GM21737 (cell line): ENCODE results near the gene SIRT3.
A peak's percentile ranks its signal among the peaks of the same experiment; 100 is the strongest.
"Not testable (repeated sequence)": the region's sequence is repeated elsewhere in the genome, so short reads cannot be mapped to it uniquely, and the experiment has no call there.

ENCODE experiments used
- ATAC-seq: cut with Tn5 transposase; IDR thresholded peaks from one replicate; pipeline ENCODE4 v1.9.1; 2021; ENCODE audit warnings: mild to moderate bottlenecking, moderate library complexity; ENCODE audit not compliant: unreplicated experiment

SIRT3 gene

DNA sequence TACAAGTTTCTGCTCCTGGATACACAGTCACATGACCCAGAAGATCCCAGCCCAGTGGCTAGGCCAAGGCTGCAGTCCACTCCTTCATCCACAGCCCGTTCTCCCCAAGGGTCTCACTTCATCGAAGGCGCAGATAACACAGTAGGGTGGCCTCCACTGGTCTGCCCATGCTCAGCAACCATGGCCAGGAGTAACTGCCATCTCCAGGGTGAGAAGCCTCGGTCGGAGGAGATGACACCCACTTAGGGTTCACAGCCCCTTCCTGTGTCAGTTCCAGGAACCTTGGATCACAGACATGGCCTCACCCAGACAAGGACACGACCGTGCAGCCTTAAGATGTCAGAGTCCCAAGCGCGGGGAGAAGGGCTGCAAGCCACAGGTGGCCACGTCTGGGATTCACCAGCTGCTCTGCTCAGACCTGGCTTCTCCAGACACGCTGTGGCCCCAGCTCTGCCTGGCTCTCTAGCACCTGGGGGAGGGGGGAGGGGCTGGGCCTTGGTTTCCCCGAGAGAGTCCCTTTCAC, 31.5 kb downstream of the SIRT3 start:
- ATAC-seq, result no peak

DNA sequence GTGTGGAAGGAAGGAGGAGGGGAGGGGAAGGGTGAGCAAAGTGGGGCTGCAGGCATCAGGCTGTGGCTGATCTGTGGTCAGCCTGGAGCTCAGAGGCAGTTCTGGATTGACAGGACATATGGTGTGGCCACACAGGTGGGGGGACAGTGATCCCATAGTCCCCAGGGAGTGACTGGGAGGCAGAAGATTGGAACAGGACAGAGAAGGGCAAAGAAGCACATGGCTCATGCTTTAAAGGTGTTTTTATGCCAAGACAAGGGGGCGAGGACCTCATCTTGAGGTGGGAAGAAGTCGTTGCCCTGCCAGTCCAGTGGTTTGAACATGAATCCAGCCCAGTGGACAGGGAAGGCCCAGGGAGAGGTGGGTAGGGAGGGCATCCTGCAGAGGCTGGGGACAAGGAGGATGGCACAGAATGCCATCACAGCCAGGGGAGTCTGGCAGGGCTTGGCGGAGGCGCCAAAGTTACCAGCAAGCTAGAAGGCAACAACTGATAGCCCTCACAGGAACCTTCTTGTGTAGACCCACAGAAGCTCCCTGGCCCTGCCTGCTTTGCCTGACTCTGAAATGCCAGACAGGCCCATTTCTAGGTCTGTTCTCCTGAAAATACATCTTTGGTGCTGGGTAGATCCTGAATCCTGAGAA, 32.1 kb downstream of the SIRT3 start:
- no peak for ATAC-seq

DNA sequence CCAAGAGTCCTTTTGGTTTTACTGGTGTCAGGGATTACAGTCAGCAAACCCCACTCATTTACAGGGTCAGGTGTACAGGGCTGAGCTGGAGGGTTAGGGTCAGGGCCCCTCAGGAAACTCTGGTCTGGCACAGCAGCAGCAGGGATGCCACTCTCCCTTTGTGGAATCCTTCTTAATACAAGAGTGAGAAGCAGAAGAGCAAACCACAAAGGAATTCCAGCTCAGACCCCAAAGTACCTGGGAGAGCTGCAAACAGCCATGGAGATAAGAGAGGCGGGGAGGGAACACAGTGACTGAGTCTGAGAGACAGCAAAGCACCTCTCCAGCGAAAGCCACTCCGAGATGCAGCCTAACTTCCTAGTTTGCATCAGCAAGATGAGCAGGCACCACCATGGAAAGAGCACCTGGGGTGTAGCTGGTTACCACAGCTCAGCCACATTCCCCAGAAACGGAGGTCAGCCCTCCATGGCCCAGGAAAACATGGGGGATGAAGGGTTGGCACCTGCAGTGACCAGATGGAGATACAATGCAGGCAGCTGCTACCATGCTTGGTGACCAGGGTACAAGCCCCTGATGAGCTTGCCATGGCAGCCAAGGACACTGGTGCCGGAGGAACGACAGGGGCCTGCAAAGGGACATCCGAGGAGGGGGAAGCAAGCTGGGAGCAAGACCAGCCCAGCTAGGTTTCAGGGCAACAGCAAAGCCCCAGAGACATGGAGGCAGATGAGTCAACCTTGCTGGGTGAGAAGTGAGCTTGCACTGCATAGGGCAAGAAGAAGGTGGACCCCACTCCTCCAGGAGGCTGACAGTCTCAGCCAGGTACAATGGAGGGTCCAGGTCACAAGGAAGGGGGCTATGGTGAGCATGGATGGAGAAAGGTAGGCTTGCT, 32.8 kb downstream of the SIRT3 start:
- ATAC-seq, result no peak

DNA sequence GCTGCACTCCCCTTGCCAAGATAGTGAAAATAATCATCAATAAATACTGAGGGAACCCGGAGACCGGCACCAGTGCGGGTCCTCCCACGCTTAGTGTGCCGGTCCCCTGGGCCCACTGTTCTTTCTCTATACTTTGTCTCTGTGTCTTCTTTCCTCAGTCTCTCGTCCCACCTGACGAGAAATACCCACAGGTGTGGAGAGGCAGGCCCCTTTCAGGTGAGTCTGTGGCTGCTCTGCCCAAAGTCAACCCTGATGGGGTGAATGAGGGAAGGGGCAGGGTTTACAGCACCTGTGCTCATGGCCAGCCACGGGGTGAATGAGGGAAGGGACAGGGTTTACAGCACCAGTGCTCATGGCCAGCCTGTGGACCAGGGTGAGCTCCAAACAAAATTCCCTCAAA, 33.7 kb downstream of the SIRT3 start:
- no peak for ATAC-seq

DNA sequence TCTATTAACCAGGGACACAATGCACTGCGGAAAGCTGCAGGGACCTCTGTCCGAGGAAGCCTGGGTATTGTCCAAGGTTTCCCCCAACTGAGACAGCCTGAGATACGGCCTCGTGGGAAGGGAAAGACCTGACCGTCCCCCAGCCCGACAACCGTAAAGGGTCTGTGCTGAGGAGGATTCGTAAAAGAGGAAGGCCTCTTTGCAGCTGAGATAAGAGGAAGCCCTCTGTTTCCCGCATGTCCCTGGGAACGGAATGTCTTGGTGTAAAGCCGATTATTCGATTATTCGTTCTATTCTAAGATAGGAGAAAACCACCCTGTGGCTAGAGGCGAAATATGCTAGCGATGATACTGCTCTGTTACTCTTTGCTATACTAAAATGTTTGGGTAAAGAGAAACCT, 34.2 kb downstream of the SIRT3 start:
- ATAC-seq, result no peak

DNA sequence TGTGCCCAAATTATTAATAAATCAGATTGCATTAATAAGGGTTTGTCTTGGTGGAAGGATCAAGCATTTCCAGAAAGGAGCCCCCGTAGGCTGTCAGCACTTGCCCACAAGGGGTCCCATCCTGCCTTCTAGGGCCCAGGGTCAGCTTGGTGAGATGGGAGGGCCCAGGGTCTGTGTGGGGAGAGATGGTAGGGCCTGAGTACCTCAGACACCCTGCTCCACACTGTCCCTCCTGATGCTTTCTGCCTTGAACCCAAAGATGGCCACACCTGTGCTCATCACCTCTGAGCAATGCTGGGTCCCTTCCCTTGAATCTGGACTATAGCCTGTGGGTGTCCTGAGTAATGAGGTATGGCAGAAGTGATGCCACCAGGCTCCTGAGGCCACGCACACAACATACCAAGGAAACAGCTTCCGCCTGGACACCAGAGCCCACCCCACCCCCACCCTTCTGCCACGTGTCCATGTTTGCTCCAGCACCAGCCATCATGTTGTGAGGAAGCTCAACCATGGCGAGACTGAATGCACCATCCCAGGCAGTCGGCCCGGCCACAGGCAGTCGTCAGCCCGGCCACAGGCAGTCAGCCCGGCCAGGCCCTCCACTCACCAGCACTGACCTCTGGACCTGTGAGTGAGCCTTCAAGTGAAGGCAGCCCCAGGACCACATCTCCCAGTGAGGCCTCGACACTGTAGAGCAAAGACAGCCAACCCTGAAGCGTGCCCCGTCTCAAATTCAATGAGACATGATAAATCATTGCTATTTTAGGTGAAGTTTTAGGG, 35.7 kb downstream of the SIRT3 start:
- ATAC-seq, result no peak

DNA sequence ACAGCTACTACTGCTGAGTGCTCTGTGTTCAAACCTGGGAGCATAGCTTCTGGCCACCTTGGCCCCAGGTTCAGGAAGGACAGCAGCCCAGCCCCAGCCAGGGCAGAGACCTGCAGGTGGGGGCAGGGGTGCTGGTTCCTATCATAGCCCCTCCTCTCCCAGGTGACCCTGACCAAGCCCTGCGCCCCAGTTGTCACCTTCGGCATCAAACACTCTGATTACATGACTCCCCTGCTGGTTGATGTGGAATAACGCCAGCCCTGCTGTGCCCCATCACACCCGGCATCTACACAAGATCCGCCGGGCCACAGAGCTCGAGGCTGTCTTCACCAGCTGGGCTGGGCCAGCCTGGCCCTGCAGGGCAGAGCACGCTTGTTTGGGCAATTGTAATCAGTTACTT, 36.4 kb downstream of the SIRT3 start:
- no peak for ATAC-seq

DNA sequence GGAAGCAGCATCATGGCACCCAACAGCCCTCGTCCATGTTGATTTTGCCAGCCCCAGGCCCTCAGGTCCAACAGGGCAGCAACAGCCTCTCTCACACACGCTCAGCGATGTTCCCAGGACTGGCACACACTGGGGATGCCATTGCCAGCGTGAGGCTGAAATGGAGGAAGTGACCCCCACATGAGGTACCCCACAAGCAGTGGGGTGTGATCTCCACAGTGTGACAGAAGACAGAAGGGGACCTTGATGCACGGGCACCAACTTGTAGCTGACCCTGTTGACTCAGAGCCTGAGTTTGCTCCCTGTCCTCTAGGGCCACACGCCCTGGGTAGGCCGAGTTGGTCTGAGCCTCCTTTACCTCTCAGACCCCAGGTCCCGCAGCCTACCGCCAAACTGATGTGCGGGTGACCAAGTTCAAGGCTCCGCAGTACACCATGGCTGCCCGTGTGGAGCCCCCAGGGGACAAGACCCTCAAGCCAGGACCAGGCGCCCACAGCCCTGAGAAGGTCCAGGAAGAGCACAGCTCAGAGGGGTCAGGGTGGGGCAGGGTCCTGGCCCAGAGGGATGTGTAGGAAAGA, 37.0 kb downstream of the SIRT3 start:
- ATAC-seq, result no peak

DNA sequence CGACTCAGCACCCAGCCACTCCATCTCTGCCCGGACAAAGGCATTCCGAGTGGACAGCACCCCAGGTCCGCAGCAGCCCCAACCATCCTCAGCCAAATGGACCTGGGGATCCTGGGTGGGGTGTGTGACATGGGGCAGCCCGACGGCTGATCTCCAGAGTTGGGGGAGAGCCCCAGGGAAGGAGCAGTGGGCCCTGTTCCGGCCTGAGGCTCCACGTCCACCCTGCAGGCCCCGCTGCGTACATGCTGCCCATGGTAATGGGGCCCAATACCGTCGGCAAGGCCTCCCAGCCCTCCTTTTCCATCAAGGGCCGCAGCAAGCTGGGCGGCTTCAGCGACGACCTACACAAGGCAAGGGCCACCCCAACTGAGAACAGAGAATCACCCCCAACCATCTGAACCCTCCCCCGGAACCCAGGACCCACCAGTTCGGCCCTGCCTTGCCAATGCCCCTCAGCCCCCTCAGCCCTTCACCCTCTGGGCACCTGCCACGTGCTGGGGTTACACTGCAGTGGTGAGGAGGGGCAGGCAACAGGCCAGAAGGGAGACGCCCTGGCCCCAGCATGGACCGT, 37.8 kb downstream of the SIRT3 start:
- ATAC-seq, result no peak

DNA sequence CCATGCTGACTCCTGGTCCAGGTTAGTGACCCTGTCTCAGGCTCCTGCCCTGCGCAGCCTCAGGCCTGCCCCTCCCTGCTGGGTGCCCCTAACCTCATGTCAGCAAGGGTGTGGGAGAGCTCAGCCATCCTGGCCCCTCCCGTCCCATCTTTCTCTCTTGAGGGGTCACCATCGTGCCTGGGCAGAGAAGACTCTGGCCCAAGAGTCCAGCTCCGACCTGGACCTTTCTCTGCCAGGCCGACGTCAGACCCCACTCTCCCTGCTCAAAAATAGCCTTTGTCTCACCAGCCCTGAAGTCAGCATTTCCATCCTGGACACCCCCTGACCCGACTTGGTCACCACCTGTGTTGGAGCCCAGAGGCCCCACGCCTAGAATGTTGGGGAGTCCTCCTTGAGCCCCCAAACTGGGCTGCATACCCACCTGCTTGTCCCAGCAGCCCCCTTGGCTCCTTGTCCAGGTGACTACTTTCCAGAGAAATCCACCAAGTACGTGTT, 38.4 kb downstream of the SIRT3 start:
- no peak for ATAC-seq

DNA sequence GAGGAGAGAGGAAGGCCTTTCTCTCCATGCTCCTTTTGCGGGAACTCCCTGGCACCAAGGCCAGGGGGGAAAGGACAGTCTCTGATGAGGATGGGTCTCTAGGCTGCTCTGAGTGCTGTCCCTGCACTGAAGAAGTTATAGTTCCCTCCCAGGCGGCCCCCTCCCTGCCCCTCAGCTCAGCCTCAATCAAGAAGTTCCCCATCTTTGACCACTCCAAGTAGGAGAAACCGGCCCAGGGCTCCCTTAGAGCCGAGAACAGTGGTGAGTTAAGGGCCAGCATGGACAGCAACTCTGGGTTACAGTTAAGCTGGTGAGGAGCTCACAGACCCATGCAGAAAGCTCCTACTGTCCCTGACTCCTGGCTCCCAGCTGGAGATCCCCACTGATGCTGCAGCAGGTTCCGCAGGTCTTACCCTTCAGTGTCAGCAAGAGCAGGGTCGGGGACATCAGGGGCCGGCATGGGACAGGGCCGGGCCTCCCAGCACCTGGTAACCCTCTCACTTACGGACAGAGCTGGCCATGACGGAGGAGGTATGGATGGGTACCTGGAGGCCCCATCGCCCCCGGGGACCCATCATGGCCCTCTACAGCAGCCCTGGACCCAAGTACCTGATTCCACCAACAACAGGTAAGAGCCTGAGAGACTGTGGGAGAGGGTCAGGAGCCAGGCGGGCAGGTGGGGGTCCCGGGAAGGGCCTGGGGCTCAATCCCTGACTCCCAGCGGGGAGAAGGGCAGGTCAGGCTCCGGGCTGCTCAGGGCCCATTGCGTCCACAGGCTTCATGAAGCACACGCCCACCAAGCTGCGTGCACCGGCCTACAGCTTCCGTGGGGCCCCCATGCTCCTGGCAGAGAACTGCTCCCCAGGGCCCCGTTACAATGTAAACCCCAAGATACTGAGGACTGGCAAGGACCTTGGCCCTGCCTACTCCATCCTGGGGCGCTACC, 39.1 kb downstream of the SIRT3 start:
- no peak for ATAC-seq

DNA sequence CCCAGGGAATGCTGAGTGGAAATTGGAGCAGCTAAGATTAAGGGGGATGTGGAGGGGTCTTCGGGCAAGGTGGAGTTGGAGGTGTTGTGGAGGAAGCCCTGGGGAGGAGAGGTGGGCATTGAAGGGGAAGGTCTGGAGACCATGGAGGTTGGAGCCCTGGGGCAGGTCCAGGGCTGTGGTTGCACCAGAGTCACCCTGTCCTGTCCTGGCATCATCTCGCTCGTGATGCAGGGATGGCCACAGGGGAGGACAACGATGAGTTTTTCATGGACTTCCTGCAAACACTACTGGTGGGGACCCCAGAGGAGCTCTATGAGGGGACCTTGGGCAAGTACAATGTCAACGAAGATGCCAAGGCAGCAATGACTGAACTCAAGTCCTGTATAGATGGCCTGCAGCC, 42.7 kb downstream of the SIRT3 start:
- not testable (repeated sequence) for ATAC-seq

DNA sequence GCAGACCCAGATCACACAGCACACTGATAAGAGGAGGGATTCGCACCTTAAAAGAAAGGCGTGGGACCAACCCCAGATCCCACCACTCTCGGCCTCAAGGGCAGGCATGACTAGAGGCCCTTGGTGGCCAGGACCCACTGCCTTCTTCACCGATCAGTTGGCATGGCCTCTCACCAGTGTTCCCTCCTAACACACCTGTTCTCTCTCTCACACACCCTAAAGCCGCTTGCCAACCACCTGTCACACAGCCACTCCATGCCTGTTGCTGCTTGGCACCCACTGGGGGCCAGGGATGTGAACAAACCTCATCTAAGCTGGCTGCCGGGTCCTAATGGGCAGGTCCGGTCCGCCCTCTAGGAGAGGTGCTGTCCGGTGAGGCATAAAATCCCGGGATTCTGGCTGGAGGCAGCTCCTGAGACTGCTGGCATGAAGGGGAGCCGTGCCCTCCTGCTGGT, 43.4 kb downstream of the SIRT3 start, which contains the start of gene SCGB1C1:
TSS of gene SCGB1C1 (plus strand) at position 405 of the 455 bp plus-strand sequence. CDS start at position 427, 22 bp downstream.
- not testable (repeated sequence) for ATAC-seq

DNA sequence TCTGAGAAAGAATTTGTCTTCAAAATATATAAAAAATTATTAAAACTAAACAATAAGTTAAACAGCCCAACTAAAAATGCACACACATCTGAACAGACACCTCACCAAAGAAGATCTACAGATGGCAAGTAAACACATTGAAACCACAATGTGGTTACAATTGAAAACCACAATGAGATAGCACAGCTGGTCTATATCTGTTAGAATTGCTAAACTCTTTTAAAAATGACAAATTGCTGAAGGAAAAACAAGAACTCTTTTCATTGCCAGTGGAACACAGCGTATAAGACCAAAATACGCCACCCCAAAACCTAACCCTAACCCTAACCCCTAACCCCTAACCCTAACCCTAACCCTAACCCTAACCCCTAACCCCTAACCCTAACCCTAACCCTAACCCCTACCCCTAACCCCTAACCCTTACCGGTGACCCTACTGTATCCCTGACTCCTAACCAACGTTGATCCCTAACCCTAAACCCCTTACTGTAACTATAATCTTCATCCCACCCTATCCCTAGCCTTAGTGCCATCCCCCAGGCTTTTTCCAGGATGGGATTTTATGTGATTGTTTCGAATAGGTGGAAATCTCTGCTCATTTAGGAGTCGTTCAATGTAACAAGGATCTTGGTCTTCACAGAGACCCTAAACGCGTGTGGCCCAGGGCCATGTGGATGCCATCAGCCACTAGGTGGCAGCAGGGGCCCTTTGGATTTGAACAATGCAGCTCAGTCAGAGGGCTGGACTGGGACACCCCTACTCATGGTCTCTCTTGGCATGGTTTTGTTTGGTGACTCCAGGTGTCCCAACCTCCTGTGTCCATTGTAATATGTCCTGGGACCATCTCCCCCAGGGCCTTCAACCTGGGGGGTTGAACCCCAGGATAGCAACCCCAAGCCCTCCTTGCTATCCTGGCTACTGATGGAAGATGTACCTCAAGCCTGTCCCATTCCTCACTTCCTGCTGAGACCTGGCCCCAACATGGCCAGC, 44.4 kb downstream of the SIRT3 start:
- not testable (repeated sequence) for ATAC-seq

DNA sequence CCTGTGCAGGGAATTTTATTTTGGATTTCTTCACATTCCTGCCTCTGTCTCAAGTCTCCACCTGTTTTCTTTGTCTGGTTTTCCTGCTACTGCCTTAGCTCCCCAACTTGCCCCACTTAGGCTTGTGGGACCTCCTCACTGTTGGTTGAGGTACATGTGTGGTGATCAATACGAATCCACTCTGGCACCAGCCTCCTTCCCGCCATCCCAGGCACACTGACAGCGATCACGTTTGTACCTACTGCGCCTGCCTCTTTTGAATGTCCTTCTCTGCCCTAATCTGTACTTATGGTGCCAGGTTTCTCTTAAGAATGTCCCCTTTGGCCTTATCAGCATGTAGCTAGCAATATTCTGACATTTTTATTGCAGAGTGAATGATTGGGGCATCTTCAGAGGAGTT, 45.6 kb downstream of the SIRT3 start:
- not testable (repeated sequence) for ATAC-seq

DNA sequence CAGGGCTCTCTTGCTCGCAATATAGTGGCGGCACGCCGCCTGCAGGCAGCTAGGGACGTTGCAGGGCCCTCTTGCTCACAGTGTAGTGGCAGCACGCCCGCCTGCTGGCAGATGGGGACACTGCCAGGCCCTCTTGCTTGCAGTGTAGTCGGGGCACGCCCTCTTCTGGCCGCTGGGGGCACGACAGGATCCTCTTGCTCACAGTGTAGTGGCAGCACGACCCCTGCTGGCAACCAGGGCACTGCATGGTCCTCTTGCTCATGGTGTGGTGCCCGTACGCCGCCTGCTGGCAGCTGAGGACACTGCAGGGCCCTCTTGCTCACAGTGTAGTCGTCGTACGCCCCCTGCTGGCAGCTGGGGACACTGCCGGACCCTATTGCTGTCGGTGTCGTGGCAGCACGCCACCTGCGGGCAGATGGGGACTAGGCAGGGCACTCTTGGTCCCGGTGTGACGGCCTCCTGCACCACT, 46.3 kb downstream of the SIRT3 start:
- peak; percentile 79 for ATAC-seq

DNA sequence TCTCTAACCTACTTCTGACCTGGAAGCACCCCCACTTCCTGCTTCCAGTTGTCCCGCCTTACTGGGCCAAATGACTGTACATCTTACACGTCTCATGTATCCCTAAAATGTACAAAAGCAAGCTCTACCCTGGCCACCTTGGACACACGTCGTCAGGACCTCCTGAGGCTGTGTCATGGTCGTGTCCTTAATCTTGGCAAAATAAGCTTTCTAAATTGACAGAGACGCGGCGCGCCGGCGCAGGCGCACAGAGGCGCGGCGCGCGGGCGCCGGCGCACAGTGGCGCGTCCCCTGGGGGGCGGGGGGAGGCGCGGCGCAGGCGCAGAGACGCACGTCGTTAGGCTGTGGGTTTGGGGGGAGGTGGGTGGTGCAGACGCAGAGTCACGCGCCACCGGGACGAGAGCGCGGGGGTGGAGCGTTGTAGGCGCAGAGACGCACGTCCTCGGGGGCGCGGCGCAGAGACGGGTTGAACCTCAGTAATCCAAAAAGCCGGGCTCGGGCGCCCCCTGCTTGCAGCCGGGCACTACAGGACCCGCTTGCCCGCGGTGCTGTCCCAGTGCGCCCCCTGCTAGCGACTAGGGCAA, 46.9 kb downstream of the SIRT3 start:
- peak; percentile 7 for ATAC-seq
